ENCODE data around the gene PRKCZ. TPM values are rescaled to one million over a fixed set of nuclear protein-coding genes. Genes with fewer than 3 reads are reported as not detected.

The PRKCZ gene
- total and polyA plus RNA-seq, 2 experiments from 2014 or later = 26.2 to 36.9 TPM

DNA sequence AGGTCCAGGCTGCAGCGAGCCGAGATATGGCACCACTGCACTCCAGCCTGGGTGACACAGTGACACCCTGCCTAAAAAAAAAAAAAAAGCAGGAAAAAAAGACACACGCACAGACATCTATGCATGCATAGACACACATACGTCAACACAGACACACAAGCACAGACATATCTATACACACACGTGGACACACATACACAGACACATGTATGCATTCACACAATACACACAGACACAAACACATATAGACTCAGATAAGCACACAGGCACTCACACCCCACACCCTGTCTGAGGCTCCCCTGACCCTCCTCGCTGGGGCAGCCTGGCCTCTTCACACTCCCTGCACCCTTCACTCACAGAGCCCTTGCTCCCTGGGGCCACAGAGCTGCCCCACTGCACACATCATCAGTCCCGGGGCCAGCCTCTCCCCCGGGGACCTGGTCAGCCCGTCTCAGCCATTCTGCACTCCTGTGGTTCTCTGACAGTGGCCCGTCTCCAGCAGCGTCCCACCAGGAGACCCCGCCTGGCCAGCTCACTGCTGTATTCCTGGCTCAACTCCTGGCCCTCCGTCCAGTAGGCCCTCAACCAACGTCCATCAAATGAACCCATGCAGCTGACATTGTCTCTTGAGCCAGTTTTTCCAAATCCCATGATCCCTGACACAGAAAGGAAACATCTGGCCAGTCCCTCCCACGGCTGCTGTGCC lies 4.6 kb upstream of the PRKCZ start (continued):
- TF ChIP-seq, protein P1, sequence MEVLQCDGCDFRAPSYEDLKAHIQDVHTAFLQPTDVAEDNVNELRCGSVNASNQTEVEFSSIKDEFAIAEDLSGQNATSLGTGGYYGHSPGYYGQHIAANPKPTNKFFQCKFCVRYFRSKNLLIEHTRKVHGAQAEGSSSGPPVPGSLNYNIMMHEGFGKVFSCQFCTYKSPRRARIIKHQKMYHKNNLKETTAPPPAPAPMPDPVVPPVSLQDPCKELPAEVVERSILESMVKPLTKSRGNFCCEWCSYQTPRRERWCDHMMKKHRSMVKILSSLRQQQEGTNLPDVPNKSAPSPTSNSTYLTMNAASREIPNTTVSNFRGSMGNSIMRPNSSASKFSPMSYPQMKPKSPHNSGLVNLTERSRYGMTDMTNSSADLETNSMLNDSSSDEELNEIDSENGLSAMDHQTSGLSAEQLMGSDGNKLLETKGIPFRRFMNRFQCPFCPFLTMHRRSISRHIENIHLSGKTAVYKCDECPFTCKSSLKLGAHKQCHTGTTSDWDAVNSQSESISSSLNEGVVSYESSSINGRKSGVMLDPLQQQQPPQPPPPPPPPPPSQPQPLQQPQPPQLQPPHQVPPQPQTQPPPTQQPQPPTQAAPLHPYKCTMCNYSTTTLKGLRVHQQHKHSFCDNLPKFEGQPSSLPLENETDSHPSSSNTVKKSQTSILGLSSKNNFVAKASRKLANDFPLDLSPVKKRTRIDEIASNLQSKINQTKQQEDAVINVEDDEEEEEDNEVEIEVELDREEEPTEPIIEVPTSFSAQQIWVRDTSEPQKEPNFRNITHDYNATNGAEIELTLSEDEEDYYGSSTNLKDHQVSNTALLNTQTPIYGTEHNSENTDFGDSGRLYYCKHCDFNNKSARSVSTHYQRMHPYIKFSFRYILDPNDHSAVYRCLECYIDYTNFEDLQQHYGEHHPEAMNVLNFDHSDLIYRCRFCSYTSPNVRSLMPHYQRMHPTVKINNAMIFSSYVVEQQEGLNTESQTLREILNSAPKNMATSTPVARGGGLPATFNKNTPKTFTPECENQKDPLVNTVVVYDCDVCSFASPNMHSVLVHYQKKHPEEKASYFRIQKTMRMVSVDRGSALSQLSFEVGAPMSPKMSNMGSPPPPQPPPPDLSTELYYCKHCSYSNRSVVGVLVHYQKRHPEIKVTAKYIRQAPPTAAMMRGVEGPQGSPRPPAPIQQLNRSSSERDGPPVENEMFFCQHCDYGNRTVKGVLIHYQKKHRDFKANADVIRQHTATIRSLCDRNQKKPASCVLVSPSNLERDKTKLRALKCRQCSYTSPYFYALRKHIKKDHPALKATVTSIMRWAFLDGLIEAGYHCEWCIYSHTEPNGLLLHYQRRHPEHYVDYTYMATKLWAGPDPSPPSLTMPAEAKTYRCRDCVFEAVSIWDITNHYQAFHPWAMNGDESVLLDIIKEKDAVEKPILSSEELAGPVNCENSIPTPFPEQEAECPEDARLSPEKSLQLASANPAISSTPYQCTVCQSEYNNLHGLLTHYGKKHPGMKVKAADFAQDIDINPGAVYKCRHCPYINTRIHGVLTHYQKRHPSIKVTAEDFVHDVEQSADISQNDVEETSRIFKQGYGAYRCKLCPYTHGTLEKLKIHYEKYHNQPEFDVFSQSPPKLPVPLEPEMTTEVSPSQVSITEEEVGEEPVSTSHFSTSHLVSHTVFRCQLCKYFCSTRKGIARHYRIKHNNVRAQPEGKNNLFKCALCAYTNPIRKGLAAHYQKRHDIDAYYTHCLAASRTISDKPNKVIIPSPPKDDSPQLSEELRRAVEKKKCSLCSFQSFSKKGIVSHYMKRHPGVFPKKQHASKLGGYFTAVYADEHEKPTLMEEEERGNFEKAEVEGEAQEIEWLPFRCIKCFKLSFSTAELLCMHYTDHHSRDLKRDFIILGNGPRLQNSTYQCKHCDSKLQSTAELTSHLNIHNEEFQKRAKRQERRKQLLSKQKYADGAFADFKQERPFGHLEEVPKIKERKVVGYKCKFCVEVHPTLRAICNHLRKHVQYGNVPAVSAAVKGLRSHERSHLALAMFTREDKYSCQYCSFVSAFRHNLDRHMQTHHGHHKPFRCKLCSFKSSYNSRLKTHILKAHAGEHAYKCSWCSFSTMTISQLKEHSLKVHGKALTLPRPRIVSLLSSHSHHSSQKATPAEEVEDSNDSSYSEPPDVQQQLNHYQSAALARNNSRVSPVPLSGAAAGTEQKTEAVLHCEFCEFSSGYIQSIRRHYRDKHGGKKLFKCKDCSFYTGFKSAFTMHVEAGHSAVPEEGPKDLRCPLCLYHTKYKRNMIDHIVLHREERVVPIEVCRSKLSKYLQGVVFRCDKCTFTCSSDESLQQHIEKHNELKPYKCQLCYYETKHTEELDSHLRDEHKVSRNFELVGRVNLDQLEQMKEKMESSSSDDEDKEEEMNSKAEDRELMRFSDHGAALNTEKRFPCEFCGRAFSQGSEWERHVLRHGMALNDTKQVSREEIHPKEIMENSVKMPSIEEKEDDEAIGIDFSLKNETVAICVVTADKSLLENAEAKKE (CRISPR knock-in tag; IDR thresholded peaks at IDR 0.05) = no peak
- TF ChIP-seq, protein P2, sequence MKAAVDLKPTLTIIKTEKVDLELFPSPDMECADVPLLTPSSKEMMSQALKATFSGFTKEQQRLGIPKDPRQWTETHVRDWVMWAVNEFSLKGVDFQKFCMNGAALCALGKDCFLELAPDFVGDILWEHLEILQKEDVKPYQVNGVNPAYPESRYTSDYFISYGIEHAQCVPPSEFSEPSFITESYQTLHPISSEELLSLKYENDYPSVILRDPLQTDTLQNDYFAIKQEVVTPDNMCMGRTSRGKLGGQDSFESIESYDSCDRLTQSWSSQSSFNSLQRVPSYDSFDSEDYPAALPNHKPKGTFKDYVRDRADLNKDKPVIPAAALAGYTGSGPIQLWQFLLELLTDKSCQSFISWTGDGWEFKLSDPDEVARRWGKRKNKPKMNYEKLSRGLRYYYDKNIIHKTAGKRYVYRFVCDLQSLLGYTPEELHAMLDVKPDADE (IDR thresholded peaks at IDR 0.05) = no peak
- TF ChIP-seq POLR2AphosphoS5 (IDR thresholded peaks at IDR 0.05; ENCODE audit: low read depth) = no peak
- no peak for TF ChIP-seq CREB1 (CRISPR knock-in tag; IDR thresholded peaks at IDR 0.05; ENCODE audit: low read depth)
- no peak for TF ChIP-seq ZNF331 (CRISPR knock-in tag; IDR thresholded peaks at IDR 0.05; ENCODE audit: low read depth)
- no peak for TF ChIP-seq JUNB (IDR thresholded peaks at IDR 0.05; ENCODE audit: unreplicated experiment)
- TF ChIP-seq, protein P3, sequence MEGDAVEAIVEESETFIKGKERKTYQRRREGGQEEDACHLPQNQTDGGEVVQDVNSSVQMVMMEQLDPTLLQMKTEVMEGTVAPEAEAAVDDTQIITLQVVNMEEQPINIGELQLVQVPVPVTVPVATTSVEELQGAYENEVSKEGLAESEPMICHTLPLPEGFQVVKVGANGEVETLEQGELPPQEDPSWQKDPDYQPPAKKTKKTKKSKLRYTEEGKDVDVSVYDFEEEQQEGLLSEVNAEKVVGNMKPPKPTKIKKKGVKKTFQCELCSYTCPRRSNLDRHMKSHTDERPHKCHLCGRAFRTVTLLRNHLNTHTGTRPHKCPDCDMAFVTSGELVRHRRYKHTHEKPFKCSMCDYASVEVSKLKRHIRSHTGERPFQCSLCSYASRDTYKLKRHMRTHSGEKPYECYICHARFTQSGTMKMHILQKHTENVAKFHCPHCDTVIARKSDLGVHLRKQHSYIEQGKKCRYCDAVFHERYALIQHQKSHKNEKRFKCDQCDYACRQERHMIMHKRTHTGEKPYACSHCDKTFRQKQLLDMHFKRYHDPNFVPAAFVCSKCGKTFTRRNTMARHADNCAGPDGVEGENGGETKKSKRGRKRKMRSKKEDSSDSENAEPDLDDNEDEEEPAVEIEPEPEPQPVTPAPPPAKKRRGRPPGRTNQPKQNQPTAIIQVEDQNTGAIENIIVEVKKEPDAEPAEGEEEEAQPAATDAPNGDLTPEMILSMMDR (conservative IDR thresholded peaks at IDR 0.05; ENCODE audit: low read depth in 2 of 2) = no peak
- TF ChIP-seq STAT1 (IDR thresholded peaks at IDR 0.05; ENCODE audit: unreplicated experiment) = no peak
- no peak for TF ChIP-seq EZH2 (IDR thresholded peaks at IDR 0.05; ENCODE audit: low read depth, unreplicated experiment)
